GM18873 (cell line): ENCODE data around the gene CDKN1C.

Source experiments
- ATAC-seq: cut with Tn5 transposase; IDR thresholded peaks from one replicate; pipeline ENCODE4 v1.9.1; 2021; ENCODE audit warnings: mild to moderate bottlenecking, moderate library complexity, moderate number of reproducible peaks; ENCODE audit not compliant: unreplicated experiment, low FRiP score

The CDKN1C gene

DNA sequence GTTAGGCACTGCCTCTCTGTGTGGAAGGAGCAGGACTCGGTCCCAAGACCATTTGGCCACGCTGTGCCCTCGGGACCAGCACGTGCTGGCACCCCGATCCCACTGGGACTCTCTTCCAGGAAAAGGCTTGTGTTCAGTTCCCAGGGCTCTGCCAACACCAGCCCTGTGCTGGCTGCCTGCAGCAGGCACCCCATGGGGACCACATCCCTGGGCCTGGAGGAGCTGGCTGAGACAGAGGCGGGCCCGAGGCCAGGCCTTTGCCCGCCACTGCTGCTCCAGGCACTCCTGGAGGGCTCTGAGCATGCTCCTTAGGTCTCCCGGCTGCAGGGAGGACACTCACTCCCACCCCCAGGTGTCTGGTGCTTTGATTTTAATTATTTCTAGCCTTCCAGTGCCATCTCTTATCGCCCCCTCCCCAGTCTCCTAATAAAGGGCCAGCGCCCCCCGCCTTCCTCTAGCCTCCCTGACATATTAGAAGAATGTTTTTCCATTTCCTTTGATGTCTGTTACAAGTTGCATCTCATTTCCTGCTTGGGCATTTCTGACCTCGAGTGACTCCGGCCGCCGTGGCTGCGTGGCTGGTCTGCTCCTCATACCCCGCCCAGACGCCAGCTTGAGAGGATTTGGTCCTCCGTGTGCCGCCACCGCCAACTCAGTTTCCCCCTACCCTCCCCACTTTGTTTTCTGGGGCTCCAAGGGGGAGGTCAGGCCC lies 14.4 kb downstream of the CDKN1C start:
- ATAC-seq: no peak

DNA sequence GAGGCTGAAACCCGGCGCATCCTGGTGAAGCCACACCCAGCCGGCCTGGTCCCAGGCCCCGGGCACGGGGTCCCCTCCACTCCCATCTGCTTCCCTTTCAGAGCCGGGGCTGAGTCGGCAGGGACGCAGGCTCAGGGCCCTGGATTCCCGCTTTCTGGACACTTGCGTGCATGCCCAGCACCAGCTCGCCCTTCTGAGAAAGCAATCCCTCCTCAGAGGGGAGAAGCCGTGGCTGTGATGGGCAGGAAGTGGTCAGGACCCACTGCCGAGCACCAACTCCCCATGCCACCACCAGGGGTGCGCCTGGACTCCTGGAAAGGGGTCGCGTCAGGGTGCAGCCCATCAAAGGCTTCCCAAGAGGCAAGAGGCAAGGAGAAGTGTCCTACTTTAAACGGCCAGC lies 15.1 kb downstream of the CDKN1C start:
- no peak for ATAC-seq

GRCh38 chr11:2869561-2870427 lies 15.8 kb downstream of the CDKN1C start:
- ATAC-seq: no peak

DNA sequence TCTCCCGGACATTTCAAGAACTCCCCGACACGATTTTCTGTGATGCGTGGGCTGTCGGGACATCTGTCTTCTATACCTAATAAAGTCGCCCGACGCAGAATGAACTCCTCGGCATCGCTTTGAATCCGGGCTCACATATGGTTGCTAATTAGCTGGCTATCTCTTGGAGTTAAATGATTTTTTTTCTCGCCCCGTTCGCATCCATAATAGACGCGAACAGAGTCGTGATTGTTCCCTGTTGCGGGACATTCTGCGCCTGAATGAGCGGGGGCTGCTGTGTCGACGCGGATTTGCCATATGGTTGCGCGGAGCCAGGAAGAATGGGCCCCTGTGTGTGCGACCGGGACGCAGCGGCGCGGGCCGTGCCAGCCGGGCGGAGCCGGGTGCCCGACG lies 16.4 kb downstream of the CDKN1C start:
- ATAC-seq: no peak

GRCh38 chr11:2868506-2869133 lies 17.0 kb downstream of the CDKN1C start:
- no peak for ATAC-seq

- no peak for ATAC-seq
Measured at GRCh38 chr11:2867722-2868505, 17.7 kb downstream of the CDKN1C start.

DNA sequence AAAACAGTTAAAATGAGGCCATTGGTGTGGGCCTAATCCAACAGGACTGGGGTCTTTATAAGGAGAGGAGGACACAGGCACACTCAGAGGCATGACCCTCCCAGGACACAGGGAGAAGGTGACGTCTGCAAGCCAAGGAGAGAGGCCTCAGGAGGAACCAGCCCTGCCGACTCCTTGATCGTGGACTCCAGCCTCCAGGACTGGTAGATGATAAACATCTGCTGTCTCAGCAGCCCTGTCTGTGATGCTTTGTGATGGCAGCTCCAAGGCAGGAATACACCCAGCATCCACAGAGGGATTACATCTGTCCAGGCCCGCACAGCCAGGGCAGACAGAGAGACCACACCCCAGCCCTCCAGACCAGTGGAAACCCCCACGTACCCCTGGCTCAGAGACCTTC lies 18.4 kb downstream of the CDKN1C start:
- ATAC-seq: no peak

GRCh38 chr11:2865922-2866577 lies 19.5 kb downstream of the CDKN1C start:
- no peak for ATAC-seq

- no peak for ATAC-seq
Measured at GRCh38 chr11:2864901-2865300, 20.7 kb downstream of the CDKN1C start.

DNA sequence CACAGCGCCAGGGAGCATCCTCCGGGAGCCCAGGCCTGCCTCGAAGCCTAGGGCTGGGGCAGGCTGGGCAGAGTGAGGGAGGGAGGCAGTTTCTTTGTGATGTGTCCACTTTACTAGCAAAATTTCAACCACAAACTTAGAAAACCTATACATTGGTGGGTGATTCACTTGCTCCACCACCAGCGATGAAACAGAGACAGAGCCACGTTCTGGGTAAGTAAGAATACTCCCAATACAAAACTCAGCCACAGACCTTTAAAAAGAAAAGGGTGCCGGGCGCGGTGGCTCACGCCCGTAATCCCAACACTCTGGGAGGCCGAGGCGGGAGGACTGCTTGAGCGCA lies 22.3 kb downstream of the CDKN1C start:
- no peak for ATAC-seq

DNA sequence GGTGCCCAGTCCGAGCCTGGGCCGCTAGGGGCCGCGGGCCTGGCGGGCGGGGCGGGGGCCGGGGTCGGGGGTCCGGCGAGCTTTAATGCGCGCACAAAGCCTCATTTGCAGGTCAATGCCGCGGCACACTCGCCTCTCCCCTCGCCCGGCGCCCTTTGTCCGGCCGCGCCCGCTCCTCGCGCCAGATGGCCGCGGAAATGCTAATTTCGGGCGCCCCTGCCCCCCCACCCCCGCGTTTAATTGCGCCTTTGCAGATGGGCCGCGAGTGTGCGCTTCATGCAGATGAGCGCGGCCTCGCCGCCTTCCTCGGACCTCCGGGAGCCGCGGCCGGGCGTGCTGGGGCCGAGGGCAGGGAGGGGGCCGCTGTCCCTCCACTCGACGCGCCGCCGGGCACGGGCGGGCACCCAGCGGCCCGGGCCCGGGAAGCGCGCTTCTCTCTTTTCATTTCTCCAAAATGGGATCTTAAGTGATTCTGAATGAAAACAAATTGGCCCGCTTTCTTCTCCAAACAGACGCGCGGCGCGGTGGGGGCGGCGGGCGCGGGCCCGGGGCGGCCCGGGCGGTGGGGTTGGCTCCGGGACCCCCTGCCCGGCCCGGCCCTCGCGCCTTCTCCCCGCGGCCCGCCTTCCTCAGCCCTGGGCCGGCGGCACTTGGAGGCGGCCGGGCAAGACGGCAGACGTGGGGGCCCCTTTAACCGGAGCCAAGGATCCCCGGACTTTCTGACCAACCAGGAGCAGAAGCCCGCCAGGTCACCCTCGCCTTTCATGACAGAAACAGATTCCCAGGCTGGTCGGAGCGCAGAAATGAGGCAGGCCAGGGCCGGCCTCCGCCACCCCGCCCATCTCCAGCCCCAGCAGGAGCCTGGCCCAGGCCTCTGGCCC lies 22.9 kb downstream of the CDKN1C start:
- ATAC-seq: no peak

DNA sequence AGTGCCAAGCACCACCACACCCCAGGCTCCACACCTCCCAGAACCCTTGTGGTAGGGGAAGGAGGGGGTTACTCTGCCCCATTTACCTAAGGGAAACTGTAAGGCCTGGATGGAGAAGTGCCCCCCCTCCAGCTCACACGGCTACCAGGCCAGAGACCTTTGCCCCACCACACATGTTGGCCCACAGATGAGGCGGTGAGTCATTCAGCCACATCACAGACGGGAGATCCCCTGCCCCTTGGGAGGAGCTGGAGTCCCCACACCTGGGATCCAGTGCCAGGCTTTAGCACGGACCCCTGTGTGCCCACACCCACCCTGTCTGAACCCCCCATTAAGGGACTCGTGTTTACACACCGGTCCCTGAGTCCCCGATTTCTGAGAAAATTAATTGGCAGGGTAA lies 24.9 kb downstream of the CDKN1C start:
- no peak for ATAC-seq

- ATAC-seq: no peak
Measured at GRCh38 chr11:2859699-2860037, 25.9 kb downstream of the CDKN1C start.

GRCh38 chr11:2858995-2859698 lies 26.4 kb downstream of the CDKN1C start:
- no peak for ATAC-seq

GRCh38 chr11:2857918-2858317 lies 27.7 kb downstream of the CDKN1C start:
- ATAC-seq: no peak

DNA sequence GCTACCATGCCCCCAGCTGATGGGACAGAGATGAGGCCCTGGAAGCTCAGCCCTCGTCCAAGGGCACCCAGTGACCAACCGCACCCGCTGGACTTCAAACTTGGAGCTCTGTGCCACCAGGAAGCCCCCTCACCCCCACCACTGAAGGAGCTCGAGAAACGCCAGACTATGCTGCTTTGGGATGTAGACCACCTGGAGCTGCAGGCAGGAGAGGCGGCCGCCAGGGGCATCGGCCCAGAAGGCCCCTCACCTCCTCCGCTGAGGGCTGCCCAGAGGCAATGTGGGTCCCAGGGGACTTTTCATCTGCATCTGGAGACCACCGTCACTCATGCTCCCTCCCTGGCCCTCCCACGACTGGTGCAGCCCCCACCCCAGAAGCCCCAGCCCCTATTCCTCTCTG lies 28.3 kb downstream of the CDKN1C start:
- no peak for ATAC-seq

DNA sequence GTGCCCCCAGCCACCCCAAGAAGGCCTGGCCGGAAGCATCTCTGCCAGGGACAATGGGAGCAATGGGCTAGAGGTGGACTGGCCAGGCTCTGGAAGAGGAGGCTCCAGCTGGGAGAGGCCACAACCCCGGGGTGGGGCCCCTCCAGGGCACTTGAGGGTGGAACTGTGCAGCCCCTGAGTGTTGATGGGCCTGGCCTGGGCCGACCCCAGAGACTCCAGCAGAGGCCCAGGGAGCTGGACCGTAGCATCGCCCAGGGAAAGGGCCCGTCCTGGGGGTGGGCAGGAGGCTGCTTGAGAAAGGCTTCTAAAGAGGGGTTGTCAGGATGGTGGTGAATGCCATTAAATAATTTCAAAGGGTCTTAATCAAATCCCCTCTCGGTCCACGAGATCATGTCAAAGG lies 30.4 kb downstream of the CDKN1C start:
- no peak for ATAC-seq

DNA sequence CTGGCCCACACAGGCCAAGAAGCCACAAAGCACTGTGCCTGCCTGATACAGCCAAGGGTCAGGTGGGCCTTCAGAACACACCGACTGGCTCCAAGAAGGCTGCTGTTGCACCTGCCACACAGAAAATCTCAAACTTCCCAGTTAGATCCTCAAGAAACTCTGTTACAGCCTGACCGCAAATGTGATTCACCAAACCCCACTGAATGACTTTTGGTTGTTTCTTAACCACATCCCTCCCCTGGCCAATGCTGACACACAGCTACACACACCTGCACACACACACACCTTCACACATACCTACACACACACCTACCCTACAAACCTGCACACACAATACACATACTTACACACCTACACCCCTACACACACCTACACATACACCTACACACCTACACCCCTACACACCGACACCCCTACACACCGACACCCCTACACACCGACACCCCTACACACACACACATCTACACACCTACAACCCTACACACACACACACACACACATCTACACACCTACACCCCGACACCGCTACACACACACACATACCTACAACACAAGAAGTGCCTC lies 31.5 kb downstream of the CDKN1C start:
- no peak for ATAC-seq

GRCh38 chr11:2853401-2853800 lies 32.2 kb downstream of the CDKN1C start:
- ATAC-seq: no peak
